NT2/D1 (cell line): ENCODE results near the gene NDUFC2.

Experiments used
- SUZ12 ChIP-seq: IDR thresholded peaks from 2 replicates; pipeline ENCODE4 v1.6.1; 2011; ENCODE audit not compliant: insufficient read length, insufficient read depth; ENCODE audit errors: extremely low read depth
- YY1 ChIP-seq: IDR thresholded peaks from 2 replicates; pipeline ENCODE4 v1.6.1; 2011; ENCODE audit not compliant: insufficient read length, insufficient read depth
- ZNF274 ChIP-seq: IDR thresholded peaks from 2 replicates; pipeline ENCODE4 v1.6.1; 2011; ENCODE audit warnings: mild to moderate bottlenecking, low read depth, low read length

- TF ChIP-seq ZNF274 (no peak), SUZ12 (no peak), YY1 (no peak)
These were observed 4.9 kb downstream of the NDUFC2 start for GRCh38 chr11:78074756-78075155.
